Activated naive CD4-positive, alpha-beta T cell treated with anti-CD3 and anti-CD28 coated beads, Interleukin-2, amount 10 ng/mL, durations not matched to agents 5 hours and 36 hours (primary cell): ENCODE results near the gene SELE. TPM values are rescaled to one million over a fixed set of nuclear protein-coding genes. Genes with fewer than 3 reads are reported as not detected.

Experiments used
- total RNA-seq, 2 experiments: library from RNA; stranded (reverse); gene quantifications; one replicate each; pipeline ENCODE4 v1.2.3, GENCODE V29; 2021

SELE gene
- not detected for total RNA-seq

GRCh38 chr1:169733924-169734323 is at the start of gene SELE:
Gene SELE, minus strand, starts transcription at chr1:169734079. Its CDS starts 467 bp downstream, at chr1:169733612.

GRCh38 chr1:169711469-169712308 is 22.2 kb downstream of the SELE start, which contains the start of gene SELL:
Gene SELL, minus strand, starts transcription at chr1:169711620. Its CDS starts 122 bp downstream, at chr1:169711498.

Other genes starting within 250 kb of the SELE start
- 1 to 10 TPM; 6.0 to 6.2 TPM for gene SLC19A2, start 248.1 kb downstream of the SELE start, total RNA-seq
- 1 to 10 TPM; 9.3 to 9.4 TPM for gene F5, start 147.6 kb downstream of the SELE start, total RNA-seq
- gene SELP, start 104.0 kb downstream of the SELE start, total RNA-seq: under 1 TPM; 0.19 to 0.66 TPM
- gene SELL, start 22.5 kb downstream of the SELE start, total RNA-seq: 100 to 1,000 TPM; 515 to 529 TPM
- gene METTL18, start 60.8 kb upstream of the SELE start, total RNA-seq: 10 to 100 TPM; 12.7 to 13.1 TPM
- 10 to 100 TPM; 16.7 to 18.0 TPM for gene SCYL3, start 159.8 kb upstream of the SELE start, total RNA-seq